Mesenchymal stem cell (in vitro differentiated cells and primary cell): ENCODE data around the gene MED19.

Experiments
- DNase-seq: peaks from one replicate; pipeline ENCODE4 v3.0.0-alpha.2; 2013
- H2AFZ ChIP-seq: one replicate; pipeline ENCODE4 v1.6.1; 2013; ENCODE audit warnings: low read depth, mild to moderate bottlenecking, control low read depth, inconsistent platforms, low read length, moderate library complexity
- H2AK5ac ChIP-seq: 2 replicates; pipeline ENCODE4 v1.6.1; 2013; ENCODE audit warnings: low read length, moderate library complexity, mild to moderate bottlenecking, inconsistent platforms; ENCODE audit not compliant: severe bottlenecking
- H2BK120ac ChIP-seq: one replicate; pipeline ENCODE4 v1.6.1; 2013; ENCODE audit warnings: low read depth, mild to moderate bottlenecking, inconsistent platforms, low read length, moderate library complexity
- H2BK12ac ChIP-seq, 2 experiments: one replicate each; pipeline ENCODE4 v1.6.1; 2013; ENCODE audit warnings: inconsistent platforms in 2 of 2, low read length in 2 of 2, mild to moderate bottlenecking in 2 of 2, moderate library complexity in 2 of 2, control low read depth in 1 of 2
- H2BK15ac ChIP-seq: one replicate; pipeline ENCODE4 v1.6.1; 2013; ENCODE audit warnings: mild to moderate bottlenecking, low read depth, inconsistent platforms; ENCODE audit not compliant: poor library complexity, severe bottlenecking
- H2BK5ac ChIP-seq: 2 replicates; pipeline ENCODE4 v1.6.1; 2013; ENCODE audit warnings: low read depth, mild to moderate bottlenecking, low read length, control low read depth, inconsistent platforms; ENCODE audit not compliant: poor library complexity, severe bottlenecking
- H3K14ac ChIP-seq, 2 experiments: one replicate each; pipeline ENCODE4 v1.6.1; 2013; ENCODE audit warnings: inconsistent platforms in 2 of 2, low read length in 2 of 2, control low read depth in 1 of 2, mild to moderate bottlenecking in 1 of 2, moderate library complexity in 1 of 2
- H3K18ac ChIP-seq, 2 experiments: one replicate each; pipeline ENCODE4 v1.6.1; 2013; ENCODE audit warnings: inconsistent platforms in 2 of 2, low read length in 2 of 2, control low read depth in 1 of 2, low read depth in 1 of 2, mild to moderate bottlenecking in 1 of 2
- H3K23ac ChIP-seq, 2 experiments: one replicate each; pipeline ENCODE4 v1.6.1; 2013; ENCODE audit warnings: inconsistent platforms in 2 of 2, low read length in 2 of 2, mild to moderate bottlenecking in 2 of 2, moderate library complexity in 2 of 2, control low read depth in 1 of 2
- H3K27ac ChIP-seq: 2 replicates; pipeline ENCODE4 v1.5.1; 2013; ENCODE audit warnings: mild to moderate bottlenecking, moderate library complexity, low read length, control low read depth, inconsistent platforms; ENCODE audit not compliant: poor library complexity, severe bottlenecking
- H3K27me3 ChIP-seq, 2 experiments: 2 replicates each; pipeline versions ENCODE4 v1.6.1 to v1.7.0; 2013; ENCODE audit warnings: low read length in 2 of 2, mild to moderate bottlenecking in 2 of 2, moderate library complexity in 2 of 2, control low read depth in 1 of 2, inconsistent platforms in 1 of 2; ENCODE audit not compliant: control insufficient read depth in 1 of 2, insufficient read depth in 1 of 2
- H3K36me3 ChIP-seq, 2 experiments: 2 replicates each; pipeline versions ENCODE4 v1.6.1 to v1.7.0; 2013; ENCODE audit warnings: low read length in 2 of 2, control low read depth in 1 of 2, inconsistent platforms in 1 of 2, low read depth in 1 of 2, mild to moderate bottlenecking in 1 of 2; ENCODE audit not compliant: insufficient read depth in 2 of 2, control insufficient read depth in 1 of 2
- H3K4ac ChIP-seq, 2 experiments: one replicate each; pipeline ENCODE4 v1.6.1; 2013; ENCODE audit warnings: inconsistent platforms in 2 of 2, low read length in 2 of 2, mild to moderate bottlenecking in 2 of 2, moderate library complexity in 2 of 2, control low read depth in 1 of 2, low read depth in 1 of 2
- H3K4me1 ChIP-seq: 2 replicates; pipeline ENCODE4 v1.6.1; 2013; ENCODE audit warnings: low read depth, low read length, control low read depth; ENCODE audit not compliant: control insufficient read depth, insufficient read depth
- H3K4me2 ChIP-seq: 2 replicates; pipeline ENCODE4 v1.6.1; 2013; ENCODE audit warnings: low read length, mild to moderate bottlenecking, inconsistent platforms; ENCODE audit not compliant: poor library complexity, severe bottlenecking
- H3K4me3 ChIP-seq, 2 experiments: 2 replicates each; pipeline versions ENCODE4 v1.5.1 to v1.7.0; 2013; ENCODE audit warnings: low read length in 2 of 2, mild to moderate bottlenecking in 2 of 2, control low read depth in 1 of 2, low read depth in 1 of 2; ENCODE audit not compliant: insufficient read depth in 1 of 2
- H3K79me1 ChIP-seq: replicated peaks from 2 replicates; pipeline ENCODE4 v1.6.1; 2013; ENCODE audit warnings: mild to moderate bottlenecking, control low read depth, low read length, inconsistent platforms; ENCODE audit not compliant: poor library complexity, severe bottlenecking
- H3K9ac ChIP-seq: 2 replicates; pipeline ENCODE4 v1.7.0; 2013; ENCODE audit warnings: mild to moderate bottlenecking, low read length, moderate library complexity
- H3K9me3 ChIP-seq: 2 replicates; pipeline ENCODE4 v1.7.0; 2013; ENCODE audit warnings: mild to moderate bottlenecking, low read length; ENCODE audit not compliant: control insufficient read depth
- H4K8ac ChIP-seq: one replicate; pipeline ENCODE4 v1.6.1; 2013; ENCODE audit warnings: inconsistent platforms, mild to moderate bottlenecking, low read length, moderate library complexity
- H4K91ac ChIP-seq: one replicate; pipeline ENCODE4 v1.6.1; 2013; ENCODE audit warnings: mild to moderate bottlenecking, low read length, inconsistent platforms
- WGBS: methylation state at CpG from one replicate; pipeline ENCODE4 v1.1.7; 2013; ENCODE audit warnings: mixed read lengths; 5-methylcytosine and 5-hydroxymethylcytosine counted together

The MED19 gene

DNA sequence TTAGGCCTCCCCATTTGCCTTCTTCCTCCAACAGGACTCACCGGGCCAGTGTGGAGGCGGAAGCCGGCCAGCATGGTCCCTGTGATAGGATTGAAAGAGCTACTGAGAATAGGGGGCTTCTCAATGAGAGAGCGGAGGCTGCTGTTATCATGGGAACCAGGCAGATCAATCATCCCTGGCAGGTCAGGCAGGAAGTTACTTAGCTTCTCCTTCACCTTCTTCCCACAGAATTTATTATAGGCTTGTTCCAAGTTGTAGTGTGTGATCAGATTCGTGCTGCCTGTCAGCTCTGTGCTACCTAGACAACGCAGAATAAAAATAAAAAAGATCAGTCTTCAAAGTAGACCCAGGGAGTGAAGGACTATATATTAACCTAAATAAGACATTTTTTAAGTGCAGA is 7.1 kb downstream of the MED19 start:
- no peak overlapping the region for H2BK5ac ChIP-seq
- H3K4me3 ChIP-seq, result no peak overlapping the region

DNA sequence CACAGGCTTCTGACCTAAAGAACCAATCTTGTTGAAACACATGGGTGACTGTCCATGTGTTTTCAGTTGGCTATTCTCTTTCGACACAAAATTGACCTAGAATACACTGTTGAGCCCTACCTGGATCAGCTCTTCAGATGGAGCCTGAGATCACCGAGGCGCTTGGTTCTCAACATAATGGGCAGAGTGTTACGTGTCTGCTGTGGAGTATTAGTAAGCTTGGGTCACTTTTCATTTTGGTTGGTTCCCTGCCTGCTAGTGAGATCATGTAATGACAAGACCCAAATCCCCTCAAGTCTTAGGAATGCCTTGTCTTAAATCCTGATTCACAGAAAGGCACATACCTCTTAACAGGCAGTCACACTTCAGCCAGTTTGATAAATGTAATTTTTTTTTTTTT is 8.7 kb downstream of the MED19 start:
- no peaks in the 10 kb centered on the region for H3K27me3 ChIP-seq
- peak overlapping the region; percentile 67 for H3K9ac ChIP-seq

More for the DNA sequence above, 7.1 kb downstream of the MED19 start:
- Histone ChIP-seq H4K8ac (no peak overlapping the region), H3K4me2 (no peak overlapping the region), H2AFZ (no peak overlapping the region), H3K9ac (no peak overlapping the region), H3K4ac (no peak overlapping the region), H3K9me3 (no peaks in the 10 kb centered on the region), H3K23ac (no peak overlapping the region), H4K91ac (no peak overlapping the region), H2BK120ac (no peak overlapping the region), H3K79me1 (peaks cover 31% of the 10 kb centered on the region), H2BK15ac (no peak overlapping the region), H2BK12ac (no peak overlapping the region), H3K4me1 (no peaks in the 10 kb centered on the region), H3K36me3 (peaks cover 33 to 62% of the 10 kb centered on the region in 2 experiments), H3K27me3 (no peaks in the 10 kb centered on the region), H3K18ac (no peak overlapping the region), H2AK5ac (no peak overlapping the region), H3K27ac (no peak overlapping the region), H3K14ac (no peak overlapping the region)
- WGBS, result 100% methylated on average over 1 of the region's 6 CpGs
- no peak for DNase-seq

DNA sequence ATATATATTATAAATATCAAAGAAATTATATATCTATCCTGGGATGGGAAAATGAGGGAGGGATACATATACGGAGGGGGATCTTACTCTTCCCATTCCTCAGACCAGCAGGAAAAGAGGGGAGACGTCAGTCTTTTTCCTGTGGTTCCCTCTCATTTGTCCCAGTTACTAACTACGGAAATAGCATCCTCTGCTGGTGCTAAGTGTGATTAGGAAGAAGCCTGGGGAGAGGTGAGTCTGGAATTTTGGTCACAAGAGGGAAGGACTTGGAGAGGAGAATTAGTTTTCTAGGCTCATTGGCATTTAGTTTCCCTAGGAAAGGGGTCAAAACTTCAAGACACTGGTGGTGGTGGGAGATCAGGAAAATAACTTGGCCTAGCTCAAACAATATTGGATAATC is 11.6 kb downstream of the MED19 start:
- no peak overlapping the region for H4K91ac ChIP-seq
- no peaks in the 10 kb centered on the region for H3K9me3 ChIP-seq
- no peak overlapping the region for H2BK5ac ChIP-seq
- no peak overlapping the region for H2BK120ac ChIP-seq
- peaks cover 31% of the 10 kb centered on the region for H3K79me1 ChIP-seq
- H3K27me3 ChIP-seq, result no peaks in the 10 kb centered on the region
- H4K8ac ChIP-seq, result no peak overlapping the region
- H3K23ac ChIP-seq, result no peak overlapping the region
- H3K27ac ChIP-seq, result no peak overlapping the region
- H3K18ac ChIP-seq, result no peak overlapping the region
- H3K4ac ChIP-seq, result no peak overlapping the region
- no peak overlapping the region for H3K4me2 ChIP-seq
- 100% methylated on average over 1 of the region's 3 CpGs for WGBS
- peaks cover 62 to 81% of the 10 kb centered on the region in 2 experiments for H3K36me3 ChIP-seq
- H3K4me1 ChIP-seq, result no peaks in the 10 kb centered on the region
- no peak overlapping the region for H2BK12ac ChIP-seq
- DNase-seq, result no peak
- H3K9ac ChIP-seq, result no peak overlapping the region
- no peak overlapping the region for H3K14ac ChIP-seq
- H2AK5ac ChIP-seq, result no peak overlapping the region
- no peak overlapping the region for H2AFZ ChIP-seq
- H3K4me3 ChIP-seq, result no peak overlapping the region
- no peak overlapping the region for H2BK15ac ChIP-seq

More for the DNA sequence above, 8.7 kb downstream of the MED19 start:
- Histone ChIP-seq H4K8ac (no peak overlapping the region), H3K18ac (no peak overlapping the region), H3K9me3 (no peaks in the 10 kb centered on the region), H3K23ac (no peak overlapping the region), H2BK5ac (no peak overlapping the region), H3K14ac (no peak overlapping the region), H3K4me3 (no peak overlapping the region), H3K27ac (no peak overlapping the region), H3K36me3 (peaks cover 43 to 71% of the 10 kb centered on the region in 2 experiments), H2BK120ac (no peak overlapping the region), H3K79me1 (peaks cover 36% of the 10 kb centered on the region), H3K4me1 (no peaks in the 10 kb centered on the region), H3K4ac (no peak overlapping the region), H2AFZ (no peak overlapping the region), H2AK5ac (no peak overlapping the region), H3K4me2 (no peak overlapping the region), H2BK15ac (no peak overlapping the region), H4K91ac (no peak overlapping the region), H2BK12ac (no peak overlapping the region)
- DNase-seq, result no peak
- WGBS, result 100% methylated on average over 4 of the region's 4 CpGs

DNA sequence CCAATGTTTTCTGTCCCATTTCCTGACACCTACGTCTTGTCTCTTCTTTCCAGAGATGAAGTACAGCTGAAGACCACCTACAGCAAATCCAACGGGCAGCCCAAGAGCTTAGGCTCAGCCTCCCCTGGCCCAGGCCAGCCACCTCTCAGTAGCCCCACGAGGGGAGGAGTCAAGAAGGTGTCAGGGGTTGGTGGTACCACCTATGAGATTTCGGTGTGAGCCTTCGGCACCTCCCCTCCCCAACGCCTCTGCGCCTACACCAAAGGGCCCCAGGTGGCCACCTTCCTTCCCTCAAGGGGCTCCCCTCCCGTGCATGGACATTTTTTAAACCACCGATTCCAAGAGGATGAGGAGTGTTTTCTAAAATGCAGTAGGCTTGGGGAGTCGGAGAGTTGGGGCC is 12.2 kb downstream of the MED19 start:
- no peak overlapping the region for H3K14ac ChIP-seq
- no peaks in the 10 kb centered on the region for H3K9me3 ChIP-seq
- no peak overlapping the region for H3K9ac ChIP-seq
- peaks cover 66 to 83% of the 10 kb centered on the region in 2 experiments for H3K36me3 ChIP-seq
- no peak overlapping the region for H2BK12ac ChIP-seq
- H3K79me1 ChIP-seq, result peaks cover 31% of the 10 kb centered on the region
- no peak overlapping the region for H3K23ac ChIP-seq
- H2BK15ac ChIP-seq, result no peak overlapping the region
- no peak overlapping the region for H2AK5ac ChIP-seq
- no peak overlapping the region for H3K4ac ChIP-seq
- H3K4me1 ChIP-seq, result no peaks in the 10 kb centered on the region
- H2AFZ ChIP-seq, result no peak overlapping the region
- no peak overlapping the region for H4K91ac ChIP-seq
- 99% methylated on average over 10 of the region's 10 CpGs for WGBS
- H3K4me3 ChIP-seq, result no peak overlapping the region
- DNase-seq, result no peak
- no peak overlapping the region for H3K18ac ChIP-seq
- H4K8ac ChIP-seq, result no peak overlapping the region
- no peaks in the 10 kb centered on the region for H3K27me3 ChIP-seq
- no peak overlapping the region for H3K4me2 ChIP-seq
- H2BK5ac ChIP-seq, result no peak overlapping the region
- H2BK120ac ChIP-seq, result no peak overlapping the region
- no peak overlapping the region for H3K27ac ChIP-seq
